Fibroblast of lung (primary cell): Measurements from ENCODE around the gene ACKR2. TPM values are rescaled to one million over a fixed set of nuclear protein-coding genes. Genes with fewer than 3 reads are reported as not detected.

Experiments
- DNase-seq, 2 donors: peaks; one replicate each; pipeline versions ENCODE4 v3.0.0 to v3.0.0-alpha.2; 2010; ENCODE audit warnings: low read depth in 2 of 2
- H2AFZ ChIP-seq: 2 replicates; pipeline ENCODE4 v1.5.1; 2012; ENCODE audit warnings: low read length, control low read depth, inconsistent platforms
- H3K27ac ChIP-seq: 2 replicates; pipeline ENCODE4 v1.5.1; 2011; ENCODE audit warnings: low read length, control low read depth; ENCODE audit not compliant: insufficient read depth
- H3K27me3 ChIP-seq: 2 replicates; pipeline ENCODE4 v1.5.1; 2011; ENCODE audit warnings: mild to moderate bottlenecking, low read length; ENCODE audit not compliant: control insufficient read depth, insufficient read depth
- H3K36me3 ChIP-seq: 2 replicates; pipeline ENCODE4 v1.5.1; 2011; ENCODE audit warnings: low read length; ENCODE audit not compliant: control insufficient read depth, insufficient read depth
- H3K4me1 ChIP-seq: 2 replicates; pipeline ENCODE4 v1.5.1; 2011; ENCODE audit warnings: low read length; ENCODE audit not compliant: control insufficient read depth, insufficient read depth; ENCODE audit errors: extremely low read depth
- H3K4me2 ChIP-seq: 2 replicates; pipeline ENCODE4 v1.5.1; 2011; ENCODE audit warnings: low read length, control low read depth; ENCODE audit not compliant: insufficient read depth; ENCODE audit errors: extremely low read depth
- H3K4me3 ChIP-seq, 4 experiments: fragments of 200-600 bp in 1 of 4; sonication (generic) in 1 of 4; replicated peaks in 1 of 4; 2 replicates each; pipeline ENCODE4 v1.5.1; 2011 to 2016; ENCODE audit warnings: low read length in 4 of 4, low read depth in 3 of 4, mild to moderate bottlenecking in 3 of 4, control low read depth in 2 of 4, inconsistent platforms in 1 of 4, mixed read lengths in 1 of 4; ENCODE audit not compliant: insufficient read depth in 1 of 4; ENCODE audit errors: control extremely low read depth in 1 of 4
- H3K79me2 ChIP-seq: 2 replicates; pipeline ENCODE4 v1.5.1; 2012; ENCODE audit warnings: mild to moderate bottlenecking, low read length, inconsistent platforms; ENCODE audit not compliant: control insufficient read depth, insufficient read depth
- H3K9ac ChIP-seq: 2 replicates; pipeline ENCODE4 v1.5.1; 2011; ENCODE audit warnings: mild to moderate bottlenecking, low read length, control low read depth; ENCODE audit not compliant: insufficient read depth
- H3K9me3 ChIP-seq: 2 replicates; pipeline ENCODE4 v1.5.1; 2012; ENCODE audit warnings: low read depth, low read length; ENCODE audit not compliant: control insufficient read depth, insufficient read depth
- H4K20me1 ChIP-seq: 2 replicates; pipeline ENCODE4 v1.5.1; 2011; ENCODE audit warnings: low read length; ENCODE audit not compliant: control insufficient read depth, insufficient read depth; ENCODE audit errors: extremely low read depth
- EZH2 ChIP-seq: IDR thresholded peaks from 2 replicates; pipeline ENCODE4 v1.5.1; 2012; ENCODE audit warnings: low read length, control low read depth, mild to moderate bottlenecking; ENCODE audit errors: missing control alignments
- polyA plus RNA-seq, 2 donors: library from polyadenylated mRNA; depleted of rRNA in 1 of 2; stranded (reverse) in 1 of 2; unstranded in 1 of 2; fragments of >200 nt; gene quantifications; 2 replicates each; pipeline ENCODE4 v1.2.1, GENCODE V29; 2011 to 2012; ENCODE audit warnings: missing spikeins in 1 of 2
- total RNA-seq: library from RNA; depleted of rRNA; stranded (reverse); fragments of >200 nt; gene quantifications from 2 replicates; pipeline ENCODE4 v1.2.1, GENCODE V29; 2014
- TF ChIP-seq, protein P1 (sequence below), 2 donors: IDR thresholded peaks in 1 of 2; conservative IDR thresholded peaks in 1 of 2; 1 replicate in 1 of 2; 2 replicates in 1 of 2; pipeline ENCODE4 v1.5.1; 2011 to 2012; ENCODE audit warnings: low read length in 2 of 2, control low read depth in 1 of 2, inconsistent platforms in 1 of 2, low read depth in 1 of 2, mild to moderate bottlenecking in 1 of 2

Gene ACKR2
- total and polyA plus RNA-seq, 2 donors (not counting 1 experiment from before 2014, with no cell fraction given), result under 0.01 to 0.19 TPM

DNA sequence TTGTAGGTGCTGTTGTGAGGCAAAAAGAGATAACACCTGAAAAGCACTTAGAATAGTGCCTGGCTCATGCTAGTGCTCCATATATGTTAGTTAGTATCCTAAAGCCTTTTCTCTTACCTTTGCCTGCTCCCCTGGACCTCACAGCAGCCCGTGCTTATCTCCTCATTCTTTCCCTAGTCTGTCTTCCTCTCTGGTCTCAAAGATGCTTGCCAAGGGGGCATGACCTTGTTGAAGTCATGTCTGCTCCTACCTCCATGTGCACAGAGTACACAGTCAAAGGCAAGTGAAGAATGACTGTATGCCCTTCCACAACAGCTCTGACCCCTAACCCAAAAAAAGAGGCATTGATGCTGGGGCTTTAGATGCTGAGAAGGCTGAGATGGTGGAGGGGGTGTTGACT lies 67.2 kb downstream of the ACKR2 start:
- no peak for DNase-seq
- no peaks in the 10 kb centered on the region for H3K79me2 ChIP-seq
- no peak overlapping the region for H2AFZ ChIP-seq
- no peak overlapping the region for H3K27ac ChIP-seq
- H3K4me3 ChIP-seq, result no peak overlapping the region
- H3K9ac ChIP-seq, result no peak overlapping the region
- H3K4me2 ChIP-seq, result no peak overlapping the region
- H4K20me1 ChIP-seq, result no peaks in the 10 kb centered on the region
- no peaks in the 10 kb centered on the region for H3K9me3 ChIP-seq
- H3K4me1 ChIP-seq, result no peaks in the 10 kb centered on the region
- H3K36me3 ChIP-seq, result no peaks in the 10 kb centered on the region
- peaks cover 8% of the 10 kb centered on the region for H3K27me3 ChIP-seq
- TF ChIP-seq, protein P1, sequence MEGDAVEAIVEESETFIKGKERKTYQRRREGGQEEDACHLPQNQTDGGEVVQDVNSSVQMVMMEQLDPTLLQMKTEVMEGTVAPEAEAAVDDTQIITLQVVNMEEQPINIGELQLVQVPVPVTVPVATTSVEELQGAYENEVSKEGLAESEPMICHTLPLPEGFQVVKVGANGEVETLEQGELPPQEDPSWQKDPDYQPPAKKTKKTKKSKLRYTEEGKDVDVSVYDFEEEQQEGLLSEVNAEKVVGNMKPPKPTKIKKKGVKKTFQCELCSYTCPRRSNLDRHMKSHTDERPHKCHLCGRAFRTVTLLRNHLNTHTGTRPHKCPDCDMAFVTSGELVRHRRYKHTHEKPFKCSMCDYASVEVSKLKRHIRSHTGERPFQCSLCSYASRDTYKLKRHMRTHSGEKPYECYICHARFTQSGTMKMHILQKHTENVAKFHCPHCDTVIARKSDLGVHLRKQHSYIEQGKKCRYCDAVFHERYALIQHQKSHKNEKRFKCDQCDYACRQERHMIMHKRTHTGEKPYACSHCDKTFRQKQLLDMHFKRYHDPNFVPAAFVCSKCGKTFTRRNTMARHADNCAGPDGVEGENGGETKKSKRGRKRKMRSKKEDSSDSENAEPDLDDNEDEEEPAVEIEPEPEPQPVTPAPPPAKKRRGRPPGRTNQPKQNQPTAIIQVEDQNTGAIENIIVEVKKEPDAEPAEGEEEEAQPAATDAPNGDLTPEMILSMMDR (conservative IDR thresholded peaks at IDR 0.05 in 1 of 2, IDR thresholded peaks at IDR 0.05 in 1 of 2; ENCODE audit: low read depth in 1 of 2, low read length in 2 of 2), result no peak
- TF ChIP-seq EZH2, result no peak

DNA sequence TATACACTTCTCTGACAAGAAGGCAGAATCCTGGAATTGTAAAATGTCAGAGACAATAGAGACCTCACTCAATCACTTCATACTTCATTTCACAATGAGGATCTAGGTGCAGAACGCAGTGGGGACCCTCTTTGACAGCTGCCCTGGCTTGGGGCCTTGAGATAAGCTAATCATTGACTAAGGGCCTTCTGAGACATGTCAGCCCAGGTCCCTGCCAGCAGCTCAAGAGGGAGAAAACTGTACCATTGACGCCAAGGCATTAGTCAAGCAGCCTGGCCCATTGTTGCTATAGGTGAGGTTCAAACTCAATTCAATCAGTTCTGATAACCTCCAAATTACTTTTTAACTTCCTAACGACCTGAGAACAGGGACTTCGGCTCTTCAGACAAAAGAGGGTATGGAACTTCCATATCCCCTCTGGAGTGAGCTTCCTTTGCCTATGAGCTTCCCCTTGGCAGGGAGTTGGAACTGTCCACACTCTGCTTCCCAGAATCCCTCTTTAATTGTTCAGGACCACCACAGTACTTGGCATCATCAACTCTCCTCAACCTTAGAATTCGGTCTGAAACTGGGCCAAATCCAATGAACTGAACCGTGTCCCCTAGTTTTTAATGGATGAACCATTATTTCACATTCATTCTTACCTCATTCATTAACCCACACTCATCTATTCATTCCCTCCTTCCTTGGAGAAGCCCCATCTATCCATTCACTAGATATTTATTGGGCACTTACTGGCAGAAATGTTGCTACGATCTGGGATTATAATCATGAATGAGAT lies 67.9 kb downstream of the ACKR2 start:
- H3K4me1 ChIP-seq, result no peaks in the 10 kb centered on the region
- H3K36me3 ChIP-seq, result no peaks in the 10 kb centered on the region
- H3K27me3 ChIP-seq, result peaks cover 6% of the 10 kb centered on the region
- H3K4me3 ChIP-seq, result no peak overlapping the region
- no peak overlapping the region for H3K4me2 ChIP-seq
- no peak for TF ChIP-seq EZH2
- TF ChIP-seq, protein P1 (conservative IDR thresholded peaks at IDR 0.05 in 1 of 2, IDR thresholded peaks at IDR 0.05 in 1 of 2; ENCODE audit: low read depth in 1 of 2, low read length in 2 of 2), result no peak
- H3K79me2 ChIP-seq, result no peaks in the 10 kb centered on the region
- no peak overlapping the region for H3K9ac ChIP-seq
- no peak overlapping the region for H3K27ac ChIP-seq
- no peaks in the 10 kb centered on the region for H3K9me3 ChIP-seq
- DNase-seq, result no peak
- no peaks in the 10 kb centered on the region for H4K20me1 ChIP-seq
- no peak overlapping the region for H2AFZ ChIP-seq

DNA sequence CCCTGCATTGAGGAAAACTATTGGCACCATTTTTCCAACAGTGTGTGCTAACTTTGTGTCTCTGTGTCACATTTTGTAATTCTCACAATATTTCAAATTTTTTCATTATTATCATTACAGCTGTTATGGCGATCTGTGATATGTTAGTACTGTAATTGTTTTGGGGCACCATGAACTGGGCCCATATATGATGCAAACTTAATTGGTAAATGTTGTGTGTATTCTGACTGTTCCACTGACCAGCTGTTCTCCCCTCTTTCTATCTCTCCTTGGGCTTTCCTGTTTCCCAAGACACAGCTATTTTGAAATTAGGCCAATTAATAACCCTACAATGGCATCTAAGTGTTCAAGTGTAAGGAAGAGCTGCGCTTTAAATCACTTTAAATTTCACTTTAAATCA lies 68.6 kb downstream of the ACKR2 start:
- TF ChIP-seq EZH2, result no peak
- TF ChIP-seq, protein P1 (conservative IDR thresholded peaks at IDR 0.05 in 1 of 2, IDR thresholded peaks at IDR 0.05 in 1 of 2; ENCODE audit: low read depth in 1 of 2, low read length in 2 of 2), result no peak
- Histone ChIP-seq H4K20me1 (no peaks in the 10 kb centered on the region), H3K79me2 (no peaks in the 10 kb centered on the region), H2AFZ (no peak overlapping the region), H3K9me3 (no peaks in the 10 kb centered on the region), H3K27ac (no peak overlapping the region), H3K4me1 (no peaks in the 10 kb centered on the region), H3K4me2 (no peak overlapping the region), H3K4me3 (no peak overlapping the region), H3K27me3 (peaks cover 5% of the 10 kb centered on the region), H3K36me3 (no peaks in the 10 kb centered on the region), H3K9ac (no peak overlapping the region)
- DNase-seq, result no peak
